Measurements from ENCODE around the gene ENOX1.
A peak's percentile ranks its signal among the peaks of the same experiment; 100 is the strongest.

The ENOX1 gene

DNA sequence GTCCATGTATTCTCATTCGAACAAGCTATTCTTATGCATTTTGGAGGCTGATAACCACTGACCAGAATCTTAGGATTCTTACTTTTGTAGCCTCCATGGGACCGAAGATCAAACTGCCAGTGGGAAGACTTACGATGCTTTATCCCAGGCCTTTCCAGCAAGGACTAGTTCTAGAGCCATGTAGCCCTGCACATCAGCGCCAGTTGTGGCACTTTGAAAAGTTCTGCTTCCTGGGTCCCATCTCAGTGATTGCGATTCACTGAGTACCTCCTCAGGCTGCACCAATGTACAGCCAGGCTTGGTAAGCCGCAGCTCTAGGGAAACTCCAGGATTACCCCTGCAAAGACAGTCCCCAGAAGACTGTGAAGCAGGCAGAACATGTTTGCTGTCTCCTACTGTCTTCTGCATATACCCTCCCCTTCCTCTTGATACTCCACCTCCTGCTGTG is 18.9 kb upstream of the ENOX1 start:
- Histone ChIP-seq H3K9ac (ENCODE audit: low read length) (no peak overlapping the region), H3K27me3 (ENCODE audit: low read depth, low read length) (0 out of 2 replicates have a peak, but pooled peaks cover 5% of the 10 kb centered on the region), H3K4me1 (ENCODE audit: low read length) (peaks cover 27% of the 10 kb centered on the region), H3K27ac (ENCODE audit: low read length) (no peak overlapping the region), H3K36me3 (replicated peaks; ENCODE audit: low read depth, low read length) (no peaks in the 10 kb centered on the region), H3K9me3 (ENCODE audit: insufficient read depth, low read length) (no peaks in the 10 kb centered on the region), H2AFZ (ENCODE audit: low read depth, low read length) (no peak overlapping the region), H3K79me2 (ENCODE audit: low read length) (no peaks in the 10 kb centered on the region), H4K20me1 (ENCODE audit: insufficient read depth, low read length) (no peaks in the 10 kb centered on the region), H3K4me3 (ENCODE audit: low read length) (no peak overlapping the region), H3K4me2 (ENCODE audit: low read length) (peak overlapping the region; percentile 28; the same call in 1 of the 2 replicates)
- TF ChIP-seq EZH2phosphoT487 (IDR thresholded peaks at IDR 0.05; ENCODE audit: low read depth) = no peak
- TF ChIP-seq, protein P1, sequence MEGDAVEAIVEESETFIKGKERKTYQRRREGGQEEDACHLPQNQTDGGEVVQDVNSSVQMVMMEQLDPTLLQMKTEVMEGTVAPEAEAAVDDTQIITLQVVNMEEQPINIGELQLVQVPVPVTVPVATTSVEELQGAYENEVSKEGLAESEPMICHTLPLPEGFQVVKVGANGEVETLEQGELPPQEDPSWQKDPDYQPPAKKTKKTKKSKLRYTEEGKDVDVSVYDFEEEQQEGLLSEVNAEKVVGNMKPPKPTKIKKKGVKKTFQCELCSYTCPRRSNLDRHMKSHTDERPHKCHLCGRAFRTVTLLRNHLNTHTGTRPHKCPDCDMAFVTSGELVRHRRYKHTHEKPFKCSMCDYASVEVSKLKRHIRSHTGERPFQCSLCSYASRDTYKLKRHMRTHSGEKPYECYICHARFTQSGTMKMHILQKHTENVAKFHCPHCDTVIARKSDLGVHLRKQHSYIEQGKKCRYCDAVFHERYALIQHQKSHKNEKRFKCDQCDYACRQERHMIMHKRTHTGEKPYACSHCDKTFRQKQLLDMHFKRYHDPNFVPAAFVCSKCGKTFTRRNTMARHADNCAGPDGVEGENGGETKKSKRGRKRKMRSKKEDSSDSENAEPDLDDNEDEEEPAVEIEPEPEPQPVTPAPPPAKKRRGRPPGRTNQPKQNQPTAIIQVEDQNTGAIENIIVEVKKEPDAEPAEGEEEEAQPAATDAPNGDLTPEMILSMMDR (IDR thresholded peaks at IDR 0.05; ENCODE audit: low read depth, low read length) = no peak

DNA sequence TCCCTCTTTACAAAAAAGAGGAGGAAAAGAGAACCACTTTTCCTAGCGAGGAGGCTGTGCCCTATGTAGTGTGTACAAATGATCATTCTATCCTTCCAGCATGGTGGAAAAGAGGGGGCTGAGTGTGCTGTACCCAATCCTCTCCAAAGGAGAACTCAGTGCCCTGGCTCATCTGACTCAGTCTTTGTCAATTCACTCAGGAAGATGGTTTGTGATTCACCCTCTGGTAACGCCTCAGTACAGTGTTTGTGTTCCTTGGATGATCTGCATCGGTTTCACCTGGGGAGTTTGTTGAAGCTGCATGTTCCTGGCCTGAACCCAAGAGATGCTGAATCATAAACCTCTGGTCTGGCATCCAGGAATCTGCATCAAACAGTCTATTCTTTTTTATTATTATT is 18.3 kb upstream of the ENOX1 start:
- TF ChIP-seq, protein P1 (IDR thresholded peaks at IDR 0.05; ENCODE audit: low read depth, low read length) = no peak
- TF ChIP-seq EZH2phosphoT487 (IDR thresholded peaks at IDR 0.05; ENCODE audit: low read depth) = no peak
- peak overlapping the region; percentile 66 for H2AFZ ChIP-seq (ENCODE audit: low read depth, low read length)
- no peaks in the 10 kb centered on the region for H3K9me3 ChIP-seq (ENCODE audit: insufficient read depth, low read length)
- H4K20me1 ChIP-seq (ENCODE audit: insufficient read depth, low read length) = no peaks in the 10 kb centered on the region
- H3K27me3 ChIP-seq (ENCODE audit: low read depth, low read length) = 0 out of 2 replicates have a peak, but pooled peaks cover 5% of the 10 kb centered on the region
- H3K9ac ChIP-seq (ENCODE audit: low read length) = no peak overlapping the region
- H3K27ac ChIP-seq (ENCODE audit: low read length) = no peak overlapping the region
- H3K4me3 ChIP-seq (ENCODE audit: low read length) = peak overlapping the region; percentile 22; the same call in 1 of the 2 replicates
- H3K36me3 ChIP-seq (replicated peaks; ENCODE audit: low read depth, low read length) = no peaks in the 10 kb centered on the region
- H3K4me2 ChIP-seq (ENCODE audit: low read length) = peak overlapping the region; percentile 57
- H3K4me1 ChIP-seq (ENCODE audit: low read length) = peaks cover 27% of the 10 kb centered on the region
- no peaks in the 10 kb centered on the region for H3K79me2 ChIP-seq (ENCODE audit: low read length)

DNA sequence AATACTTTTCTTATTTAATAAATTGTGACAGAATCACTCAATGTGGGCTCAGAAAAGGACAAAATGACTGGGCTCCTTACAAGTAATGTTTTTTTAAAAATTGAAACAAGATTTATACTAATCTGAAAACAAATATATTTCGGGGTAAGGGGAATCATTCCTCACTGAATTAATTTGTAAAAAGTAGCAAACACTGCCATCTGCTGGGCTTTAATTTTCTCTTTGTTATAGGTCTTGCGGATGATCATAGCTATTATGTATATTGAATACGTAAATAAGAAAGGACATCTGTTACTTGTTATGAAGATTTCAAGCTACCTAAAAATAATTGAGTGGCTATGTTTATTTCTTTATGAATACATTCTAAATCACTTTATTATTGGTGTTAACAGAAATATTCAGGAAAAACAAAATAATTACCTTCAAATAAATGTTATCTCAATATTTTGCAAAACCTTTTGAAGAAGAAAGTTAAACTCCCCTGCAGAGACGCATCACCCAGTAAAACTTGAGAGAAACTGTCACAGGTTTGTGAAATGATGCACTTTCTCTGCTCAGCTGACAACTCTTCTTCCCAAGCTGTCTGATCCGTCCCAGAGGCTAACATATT is 17.8 kb upstream of the ENOX1 start:
- Histone ChIP-seq H3K4me3 (ENCODE audit: low read length) (peak overlapping the region; percentile 22; the same call in 1 of the 2 replicates), H3K9ac (ENCODE audit: low read length) (peak overlapping the region; percentile 3; the same call in 1 of the 2 replicates), H3K27ac (ENCODE audit: low read length) (no peak overlapping the region), H2AFZ (ENCODE audit: low read depth, low read length) (peak overlapping the region; percentile 66), H3K27me3 (ENCODE audit: low read depth, low read length) (0 out of 2 replicates have a peak, but pooled peaks cover 5% of the 10 kb centered on the region), H3K79me2 (ENCODE audit: low read length) (no peaks in the 10 kb centered on the region), H4K20me1 (ENCODE audit: insufficient read depth, low read length) (no peaks in the 10 kb centered on the region), H3K36me3 (replicated peaks; ENCODE audit: low read depth, low read length) (no peaks in the 10 kb centered on the region), H3K9me3 (ENCODE audit: insufficient read depth, low read length) (no peaks in the 10 kb centered on the region), H3K4me2 (ENCODE audit: low read length) (peak overlapping the region; percentile 57), H3K4me1 (ENCODE audit: low read length) (peaks cover 26% of the 10 kb centered on the region)
- TF ChIP-seq, protein P1 (IDR thresholded peaks at IDR 0.05; ENCODE audit: low read depth, low read length) = peak; percentile 76
- TF ChIP-seq EZH2phosphoT487 (IDR thresholded peaks at IDR 0.05; ENCODE audit: low read depth) = no peak

DNA sequence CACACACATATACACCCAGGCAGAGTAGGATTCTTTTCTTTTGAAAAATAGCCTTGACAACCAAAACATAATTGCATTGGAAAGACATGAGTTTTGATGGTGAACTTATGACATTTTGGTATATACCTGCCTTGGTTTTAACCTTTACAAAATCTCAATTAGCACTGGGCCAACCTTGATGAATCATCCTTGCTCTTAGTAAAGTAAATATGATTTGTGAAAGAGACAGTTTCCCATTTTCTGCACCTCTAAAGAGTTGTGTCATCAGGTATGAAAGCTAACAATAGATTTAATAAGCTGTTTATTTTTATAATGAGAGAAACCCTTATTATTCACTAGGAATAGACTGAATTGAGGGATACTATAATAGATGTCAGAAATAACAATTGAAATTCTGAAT is 15.7 kb upstream of the ENOX1 start:
- no peak overlapping the region for H3K27ac ChIP-seq (ENCODE audit: low read length)
- peaks cover 21% of the 10 kb centered on the region for H3K4me1 ChIP-seq (ENCODE audit: low read length)
- H4K20me1 ChIP-seq (ENCODE audit: insufficient read depth, low read length) = no peaks in the 10 kb centered on the region
- H3K27me3 ChIP-seq (ENCODE audit: low read depth, low read length) = 0 out of 2 replicates have a peak, but pooled peaks cover 5% of the 10 kb centered on the region
- H3K9ac ChIP-seq (ENCODE audit: low read length) = no peak overlapping the region
- no peaks in the 10 kb centered on the region for H3K9me3 ChIP-seq (ENCODE audit: insufficient read depth, low read length)
- no peak overlapping the region for H2AFZ ChIP-seq (ENCODE audit: low read depth, low read length)
- TF ChIP-seq, protein P1 (IDR thresholded peaks at IDR 0.05; ENCODE audit: low read depth, low read length) = no peak
- no peak for TF ChIP-seq EZH2phosphoT487 (IDR thresholded peaks at IDR 0.05; ENCODE audit: low read depth)
- H3K4me2 ChIP-seq (ENCODE audit: low read length) = no peak overlapping the region
- H3K79me2 ChIP-seq (ENCODE audit: low read length) = no peaks in the 10 kb centered on the region
- H3K36me3 ChIP-seq (replicated peaks; ENCODE audit: low read depth, low read length) = no peaks in the 10 kb centered on the region
- no peak overlapping the region for H3K4me3 ChIP-seq (ENCODE audit: low read length)
